Measurements from ENCODE around the gene SMIM33.
"Not testable (repeated sequence)": the region's sequence is repeated elsewhere in the genome, so short reads cannot be mapped to it uniquely, and the experiment has no call there.

SMIM33 gene

DNA sequence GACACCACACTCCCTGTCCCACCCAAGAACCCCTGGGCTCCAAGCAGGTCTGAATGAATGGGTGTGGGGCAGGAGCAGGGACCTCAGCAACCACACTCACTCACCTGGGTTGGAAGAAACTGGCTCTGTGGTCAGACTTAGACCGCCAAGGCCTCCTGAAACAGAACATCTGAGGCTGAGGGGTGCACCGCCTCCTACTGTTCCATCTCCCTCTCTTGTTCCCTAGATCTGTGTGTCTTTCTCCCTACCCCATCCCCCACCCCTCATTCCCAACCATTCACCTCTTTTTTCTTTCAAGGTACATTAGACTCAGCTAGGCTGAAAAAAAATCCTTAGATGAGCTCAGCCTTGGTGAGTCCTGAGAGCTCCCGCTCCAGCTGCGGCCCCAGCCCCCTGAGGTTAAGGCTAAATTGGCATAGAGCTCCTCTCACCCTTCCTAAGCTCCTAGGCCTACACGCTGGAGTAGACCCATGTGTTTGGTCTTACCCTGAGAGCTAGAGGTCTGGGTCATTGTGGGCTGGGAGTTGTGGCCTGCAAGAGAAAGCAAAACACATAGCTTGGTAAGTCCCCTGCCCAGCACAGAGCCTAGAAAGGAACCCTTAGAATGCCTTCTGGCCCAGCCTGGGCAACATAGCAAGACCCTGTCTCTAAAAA lies 13.0 kb upstream of the SMIM33 start:
- no peak for DNase-seq

DNA sequence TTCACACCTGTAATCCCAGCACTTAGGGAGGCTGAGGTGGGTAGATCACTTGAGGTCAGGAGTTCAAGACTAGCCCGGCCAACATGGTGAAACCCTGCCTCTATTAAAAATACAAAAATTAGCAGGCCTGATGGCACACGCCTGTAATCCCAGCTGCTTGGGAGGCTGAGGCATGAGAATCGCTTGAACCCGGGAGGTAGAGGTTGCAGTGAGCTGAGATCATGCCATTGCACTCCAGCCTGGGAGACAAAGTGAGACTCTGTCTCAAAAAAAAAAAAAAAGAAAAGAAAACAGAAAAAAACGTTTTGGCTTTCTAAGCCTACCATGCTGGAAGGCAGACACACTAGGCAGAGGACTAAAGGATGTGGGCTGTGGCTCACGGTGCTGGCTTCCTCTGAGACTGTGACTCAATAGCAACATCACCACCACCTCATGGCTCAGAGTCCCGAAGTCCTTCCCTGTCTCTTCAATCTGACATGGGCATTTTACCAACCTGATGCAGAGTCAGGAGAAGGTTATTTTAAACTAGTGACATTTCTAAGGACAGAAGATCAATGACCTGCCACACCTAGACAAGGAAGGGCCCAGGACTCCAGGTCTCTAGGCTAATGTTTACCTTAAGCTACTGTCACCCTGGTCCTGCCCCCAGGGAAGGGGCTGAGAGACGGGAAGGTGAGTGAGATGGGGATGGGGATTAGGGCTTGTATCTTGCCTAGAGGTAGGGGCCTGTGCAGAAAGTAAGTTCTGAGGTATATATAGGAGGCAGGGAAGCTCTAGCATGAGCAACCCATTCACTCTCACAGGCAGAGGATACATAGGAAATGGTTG lies 12.0 kb upstream of the SMIM33 start:
- DNase-seq = peak; percentile 56 to 81

DNA sequence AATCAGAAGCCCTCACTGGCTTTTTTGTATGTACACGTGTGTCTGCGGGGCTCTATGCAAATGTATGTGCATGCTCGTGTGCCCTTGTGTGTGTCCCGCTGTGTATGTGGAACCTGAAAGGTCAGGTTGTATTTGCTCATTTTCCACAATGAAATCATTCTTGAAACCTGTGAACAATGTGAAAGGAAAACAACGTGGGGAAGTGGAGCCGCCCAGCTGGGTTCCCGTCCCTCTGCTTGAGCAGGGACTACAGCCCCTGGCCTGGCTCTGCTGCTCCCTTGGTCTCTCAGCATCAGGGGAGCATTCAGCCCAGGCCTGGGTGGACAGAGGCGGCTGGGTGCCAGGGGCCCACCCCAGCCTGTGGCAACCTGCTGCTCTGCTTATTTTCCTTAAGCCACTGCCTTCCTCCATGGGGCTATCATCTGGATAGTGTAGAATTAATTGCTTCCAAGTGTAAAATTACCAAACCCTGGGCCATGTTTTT lies 11.3 kb upstream of the SMIM33 start:
- peak in 1 of 2 experiments; percentile 33 for DNase-seq

DNA sequence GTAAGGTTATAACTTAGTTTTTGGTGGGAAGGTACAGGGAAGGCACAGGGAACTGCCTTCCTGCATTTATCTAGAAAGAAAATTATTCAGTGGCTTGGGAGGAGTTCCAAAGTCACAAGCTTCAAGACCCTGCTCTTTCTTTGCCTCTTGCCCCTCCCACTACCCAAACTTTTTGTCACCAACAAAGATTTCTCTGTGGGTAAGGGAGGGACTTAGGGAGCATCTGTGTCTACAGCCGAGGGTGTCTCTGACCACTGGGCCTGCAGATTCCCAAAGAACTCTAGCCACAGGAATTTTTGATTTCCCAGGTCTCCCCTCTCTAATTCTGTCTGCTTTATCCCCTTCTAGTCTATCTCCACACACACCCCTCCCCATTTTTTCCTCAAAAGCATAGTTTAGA lies 10.3 kb upstream of the SMIM33 start:
- no peak for DNase-seq

DNA sequence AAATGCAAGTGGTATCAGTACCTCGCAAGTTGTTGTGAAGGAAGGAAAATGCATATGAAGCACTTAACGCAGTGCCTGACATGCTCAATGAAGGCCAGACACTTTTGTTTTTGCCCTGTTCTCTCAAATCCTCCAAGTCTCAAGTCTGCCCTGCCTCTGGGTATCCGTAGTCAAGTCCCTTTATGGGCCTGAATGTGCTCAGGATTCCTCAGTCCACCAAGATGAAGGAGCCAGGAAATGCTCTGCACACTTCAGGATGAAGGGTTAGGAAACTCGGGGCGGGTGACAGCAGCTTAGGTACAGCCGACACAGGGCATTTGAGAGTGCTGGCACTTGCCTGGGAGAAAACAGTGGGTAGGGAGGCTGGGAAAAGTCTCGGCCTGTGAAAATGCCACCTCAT lies 9.6 kb upstream of the SMIM33 start:
- DNase-seq = no peak

DNA sequence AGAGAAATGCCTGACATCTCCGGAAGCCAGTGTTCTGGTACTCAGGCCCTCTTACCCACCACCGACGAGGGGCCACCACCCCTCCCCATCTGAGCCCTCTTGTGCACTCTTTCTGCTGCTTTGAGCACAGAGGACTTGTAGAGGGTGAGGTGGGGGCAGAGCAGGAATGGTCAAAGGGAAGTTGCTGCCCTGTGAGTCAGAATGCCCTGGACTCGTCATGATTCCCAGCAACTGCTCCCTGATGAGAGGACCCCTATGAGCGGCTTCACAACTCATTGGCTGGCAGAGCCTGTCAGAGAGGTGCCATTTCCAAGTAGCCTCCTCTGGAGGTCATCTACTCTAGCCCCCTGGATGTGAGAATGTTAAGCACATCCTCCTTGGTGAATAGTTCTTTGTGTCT lies 9.1 kb upstream of the SMIM33 start:
- DNase-seq = no peak

DNA sequence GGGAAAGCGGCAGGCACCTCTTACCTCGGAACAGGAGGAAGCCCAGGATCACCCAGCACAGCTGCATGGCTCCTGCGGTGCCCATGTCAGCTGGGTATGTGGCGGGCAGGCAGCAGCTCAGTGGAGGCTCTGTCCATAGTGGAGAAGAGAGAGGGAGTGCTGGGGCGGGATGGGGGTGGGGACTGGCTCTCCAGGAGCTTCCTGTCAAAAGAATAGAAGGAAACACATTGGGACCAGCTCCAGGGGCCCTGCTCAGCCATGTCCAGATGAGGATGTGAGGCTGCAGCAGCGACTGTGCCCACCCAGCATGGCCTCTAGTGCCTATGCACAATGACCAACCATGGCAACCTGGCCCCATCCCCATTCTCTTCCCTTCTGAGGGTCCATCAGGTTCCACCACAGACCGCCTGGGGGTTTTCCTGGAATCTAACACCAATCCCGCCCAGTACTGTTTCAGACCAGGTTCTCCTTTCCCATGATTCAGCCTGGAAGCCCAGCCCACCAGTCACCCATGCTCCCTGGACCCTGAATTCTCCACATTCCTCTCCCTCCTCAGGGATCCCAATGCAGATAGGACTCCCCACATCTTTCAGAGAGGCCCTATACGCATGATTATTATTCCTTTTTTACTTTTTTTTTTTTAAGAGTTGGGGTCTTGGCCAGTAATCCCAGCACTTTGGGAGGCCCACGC lies 8.1 kb upstream of the SMIM33 start, which contains the start of gene ECSCR:
Gene ECSCR (minus strand): TSS at position 158 of the 691 bp plus-strand sequence. CDS start 73 bp downstream, at position 85.
- no peak for DNase-seq

DNA sequence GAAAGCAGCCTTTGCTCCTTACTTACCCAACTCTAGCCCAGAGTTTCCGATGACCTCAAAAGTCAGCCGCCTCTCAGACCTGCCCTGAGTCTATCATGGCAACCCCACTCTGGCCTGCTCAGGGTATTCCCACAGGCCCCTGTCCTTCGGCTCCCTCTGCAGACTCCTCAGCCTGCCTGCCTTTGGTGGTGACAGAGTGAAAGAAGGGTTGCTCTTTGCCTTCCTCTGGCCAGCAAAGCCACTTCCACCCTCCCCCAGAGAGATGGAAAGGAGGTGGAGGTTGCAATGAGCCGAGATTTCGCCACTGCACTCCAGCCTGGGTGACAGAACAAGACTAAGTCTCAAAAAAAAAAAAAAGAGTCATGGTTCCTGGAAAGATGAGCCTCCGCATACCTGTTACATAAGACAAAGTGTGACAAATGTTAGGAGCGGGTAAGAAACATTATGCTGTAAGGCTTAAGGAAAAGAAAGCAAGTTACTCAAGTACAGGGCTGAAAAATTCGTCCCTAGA lies 2.3 kb upstream of the SMIM33 start:
- no peak for DNase-seq

DNA sequence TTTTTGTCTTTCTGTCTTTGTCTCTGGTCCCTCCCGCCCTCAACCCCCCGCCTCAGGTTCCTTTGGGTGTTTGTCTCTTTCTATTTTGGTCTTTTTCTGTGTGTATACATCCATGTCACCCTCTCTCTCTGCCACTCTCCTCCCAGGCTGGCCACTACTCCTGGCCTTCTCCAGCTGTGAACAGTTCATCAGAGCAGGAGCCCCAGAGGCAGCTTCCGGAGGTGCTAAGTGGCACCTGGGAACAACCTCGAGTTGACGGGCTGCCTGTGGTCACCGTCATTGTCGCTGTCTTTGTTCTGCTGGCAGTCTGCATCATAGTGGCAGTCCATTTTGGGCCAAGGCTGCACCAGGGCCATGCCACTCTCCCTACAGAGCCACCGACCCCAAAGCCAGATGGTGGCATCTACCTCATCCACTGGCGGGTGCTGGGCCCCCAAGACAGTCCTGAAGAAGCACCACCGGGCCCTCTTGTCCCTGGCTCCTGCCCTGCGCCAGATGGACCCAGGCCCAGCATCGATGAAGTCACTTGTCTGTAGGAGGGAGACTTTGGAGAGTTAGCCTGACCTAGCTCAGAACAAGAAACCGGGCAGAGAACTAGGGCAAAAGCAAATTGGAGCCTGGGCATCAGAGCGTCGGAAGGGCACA lies 1.7 kb downstream of the SMIM33 start:
- no peak for DNase-seq

DNA sequence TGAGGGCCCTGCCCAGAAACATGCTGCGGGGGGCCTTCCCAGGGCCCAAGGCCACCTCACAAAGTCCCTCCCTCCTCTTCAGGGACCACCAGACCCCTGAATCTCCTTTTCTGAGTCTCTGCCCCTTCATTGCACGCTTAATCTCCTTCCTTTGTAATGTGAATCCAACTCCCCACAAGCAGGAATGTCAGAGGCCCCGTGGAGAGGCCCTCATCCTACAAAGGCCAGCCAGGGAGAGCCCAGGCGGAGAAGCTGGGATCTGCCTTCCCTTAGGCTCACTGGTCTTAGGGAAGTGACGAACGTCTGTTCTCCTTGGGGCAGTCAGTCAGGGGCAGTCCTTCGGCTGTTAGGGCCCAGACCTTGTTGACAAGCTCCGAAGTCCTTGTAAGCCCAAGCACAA lies 2.3 kb downstream of the SMIM33 start:
- DNase-seq = no peak

DNA sequence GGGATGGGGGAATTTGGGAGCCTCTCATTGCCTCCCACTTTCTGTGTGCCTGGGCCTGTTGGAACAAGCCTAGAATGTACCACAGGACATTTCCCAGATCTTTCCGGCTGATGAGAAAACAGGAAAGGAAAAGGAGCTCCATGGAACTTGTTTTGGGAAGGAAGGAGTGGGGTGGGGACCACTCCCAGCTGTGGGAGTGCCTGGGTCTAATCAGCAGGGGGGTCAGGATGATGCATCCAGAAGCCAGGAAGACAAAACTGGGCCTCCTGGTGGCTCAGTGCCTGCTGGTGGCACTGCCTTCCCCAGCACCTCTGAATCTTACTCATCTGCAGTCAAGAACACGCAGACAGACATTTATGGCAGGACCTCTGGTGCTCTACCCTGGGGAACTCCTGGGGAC lies 2.8 kb downstream of the SMIM33 start:
- DNase-seq = no peak

DNA sequence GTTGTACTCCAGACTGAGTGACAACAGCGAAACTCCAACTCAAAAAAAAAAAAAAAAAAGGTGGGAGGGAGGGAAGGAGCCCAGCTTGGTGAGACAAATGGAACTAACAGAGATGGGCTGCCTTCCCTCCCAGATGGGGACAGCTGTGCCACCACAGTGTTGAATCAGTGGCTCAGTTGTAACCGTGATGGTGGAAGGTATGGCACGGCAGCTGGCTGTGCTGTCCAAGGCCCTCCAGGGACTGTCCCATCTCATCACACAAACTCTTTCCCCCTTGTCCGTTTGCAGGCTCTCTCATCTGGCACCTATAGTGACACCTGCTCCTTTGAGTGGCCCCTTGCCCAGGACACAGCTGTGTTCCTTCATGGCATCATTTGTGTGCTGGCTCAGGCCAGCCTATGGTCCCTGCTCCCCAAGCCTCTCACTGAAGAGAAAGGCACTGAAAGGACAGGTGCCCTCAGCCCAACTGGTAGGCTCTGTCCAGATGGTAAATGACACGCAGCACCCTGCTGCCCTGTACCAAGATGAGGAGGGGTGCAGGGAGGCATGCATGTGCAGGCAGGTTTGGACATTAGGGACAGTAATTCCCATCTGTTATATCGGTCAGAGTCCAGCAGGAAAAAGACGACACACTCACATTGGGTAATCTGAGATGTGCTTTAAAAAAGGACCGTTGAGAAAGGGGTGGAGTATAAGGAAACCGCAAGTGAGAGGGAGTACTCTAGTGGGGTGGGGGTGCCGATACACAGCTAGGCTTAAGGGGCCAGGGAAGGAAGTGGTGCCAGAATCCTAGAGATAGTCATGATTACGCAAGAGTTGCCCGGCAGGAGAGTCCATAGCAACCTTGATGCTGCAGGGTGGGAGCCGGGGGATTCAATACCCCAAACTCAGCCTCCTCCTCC lies 4.3 kb downstream of the SMIM33 start:
- no peak for DNase-seq

DNA sequence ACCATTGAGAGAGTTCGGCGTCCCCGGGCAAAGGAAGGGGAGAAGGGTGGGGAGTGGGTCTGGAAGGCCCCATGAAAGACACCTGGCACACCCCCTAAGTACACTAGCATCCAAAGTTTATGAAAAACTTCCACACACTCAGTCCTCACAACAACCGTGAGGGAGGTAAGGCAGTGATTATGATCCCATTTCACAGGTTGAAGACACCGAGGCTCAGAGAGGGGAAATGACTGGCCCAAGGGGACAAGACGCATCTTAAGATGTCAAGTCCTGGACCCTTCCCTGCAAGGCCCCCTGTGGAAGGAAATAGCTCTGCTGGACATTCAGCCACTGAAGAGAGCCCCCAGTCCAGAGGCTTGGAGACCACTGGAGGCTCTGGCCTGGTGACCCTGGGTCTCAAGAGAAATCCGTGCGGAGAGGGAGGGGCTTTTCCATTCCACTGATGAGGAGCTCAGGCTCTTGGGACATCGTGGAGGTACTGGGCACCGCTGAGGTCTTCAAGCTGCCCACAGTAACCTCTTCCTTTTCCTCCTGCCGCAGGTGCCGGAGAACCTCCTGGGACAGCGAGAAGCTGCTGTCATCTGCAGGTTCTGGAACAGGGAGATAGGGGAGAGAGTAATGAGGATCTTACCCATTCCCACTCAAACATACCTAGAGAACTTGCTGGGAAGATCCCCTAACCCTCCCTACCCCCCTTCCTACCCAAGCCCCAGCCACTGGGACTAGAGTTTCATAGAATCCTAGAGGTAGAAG lies 5.2 kb downstream of the SMIM33 start:
- no peak for DNase-seq

DNA sequence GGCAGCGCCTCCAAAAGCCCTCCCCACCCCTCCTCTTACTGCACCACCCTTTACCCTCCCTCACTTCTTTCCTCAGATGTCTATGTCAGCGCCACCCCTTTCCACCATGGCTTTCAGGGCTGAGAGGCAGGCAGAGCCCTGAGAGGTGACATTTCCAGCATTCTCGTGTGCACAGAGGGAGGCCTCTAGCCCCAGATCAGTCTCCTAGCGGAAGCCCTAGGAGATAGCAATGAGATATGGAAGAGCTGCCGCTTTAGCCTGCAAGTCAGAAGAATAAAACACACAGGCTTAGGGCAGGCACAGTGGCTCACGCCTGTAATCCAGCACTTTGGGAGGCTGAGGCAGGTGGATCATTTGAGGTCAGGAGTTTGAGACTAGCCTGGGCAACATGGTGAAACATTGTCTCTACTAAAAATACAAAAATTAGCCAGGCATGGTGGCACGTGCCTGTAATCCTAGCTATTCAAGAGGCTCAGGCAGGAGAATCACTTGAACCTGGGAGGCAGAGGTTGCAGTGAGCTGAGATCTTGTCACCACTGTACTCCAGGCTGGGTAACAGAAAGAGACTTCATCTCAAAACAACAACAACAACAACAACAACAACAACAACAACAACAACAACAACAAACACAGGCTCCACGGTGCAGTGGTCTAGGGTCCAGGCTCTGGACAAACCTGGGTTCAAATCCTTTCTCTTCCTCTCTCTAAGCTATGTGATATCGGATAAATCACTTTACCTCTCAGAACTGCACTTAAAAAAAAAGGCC lies 8.0 kb downstream of the SMIM33 start:
- not testable (repeated sequence) for DNase-seq

DNA sequence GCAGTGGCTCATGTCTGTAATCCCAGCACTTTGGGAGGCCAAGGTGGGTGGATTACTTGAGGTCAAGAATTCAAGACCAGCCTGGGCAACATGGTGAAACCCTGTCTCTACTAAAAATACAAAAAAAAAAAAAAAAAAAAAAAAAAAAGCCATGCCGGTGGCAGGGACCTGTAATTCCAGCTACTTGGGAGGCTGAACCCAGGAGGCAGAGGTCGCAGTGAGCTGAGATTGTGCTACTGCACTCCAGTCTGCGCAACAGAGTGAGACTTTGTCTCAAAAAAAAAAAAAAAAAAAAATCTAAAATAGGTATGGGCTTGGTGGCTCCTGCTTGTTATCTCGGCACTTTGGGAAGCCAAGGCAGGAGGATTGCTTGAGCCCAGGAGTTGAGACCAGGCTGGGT lies 8.9 kb downstream of the SMIM33 start:
- DNase-seq = not testable (repeated sequence)

DNA sequence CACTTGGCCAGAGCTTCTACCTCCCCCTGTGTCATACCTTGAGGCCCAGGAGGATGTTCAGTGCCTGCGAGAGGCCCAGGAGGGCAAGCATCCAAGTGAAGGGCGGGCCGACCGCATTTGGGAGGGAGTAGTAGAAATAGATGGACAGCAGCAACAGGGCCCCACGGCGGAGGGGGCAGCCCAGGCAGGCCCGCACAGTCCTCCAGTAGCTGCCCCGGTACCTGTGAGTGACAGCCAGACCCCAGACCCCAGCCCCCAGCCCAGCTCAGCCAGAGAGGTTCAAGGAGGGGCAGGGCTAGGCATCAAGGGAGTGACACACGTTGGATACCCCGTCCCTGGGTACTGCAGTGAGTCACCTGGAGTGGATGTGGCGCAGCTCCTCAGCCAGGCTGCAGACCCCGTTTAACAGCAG lies 10.3 kb downstream of the SMIM33 start:
- peak in 1 of 2 experiments; percentile 48 for DNase-seq

DNA sequence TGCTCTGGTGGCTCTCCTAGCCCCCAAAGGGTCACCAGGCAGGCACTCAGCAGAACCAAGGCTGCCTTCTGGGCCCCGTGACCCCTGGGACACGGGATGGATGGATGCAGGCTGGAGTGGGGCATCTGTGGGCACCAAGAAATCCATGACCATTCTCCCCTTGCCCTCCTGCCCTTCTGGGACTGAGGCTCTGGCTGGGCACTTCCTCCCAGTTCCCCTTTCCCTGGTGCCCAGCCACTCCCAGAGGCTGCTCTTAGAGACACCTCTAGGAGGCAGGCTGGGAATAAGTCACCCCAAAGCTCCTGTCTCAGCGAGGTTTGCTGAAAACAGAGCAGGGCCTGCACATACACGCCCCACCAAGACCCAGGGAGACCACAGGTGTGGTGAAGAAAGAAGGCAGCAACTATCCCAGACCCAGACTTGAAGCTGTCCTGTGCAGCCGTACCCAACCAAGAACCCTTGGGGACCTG lies 10.8 kb downstream of the SMIM33 start:
- no peak for DNase-seq

DNA sequence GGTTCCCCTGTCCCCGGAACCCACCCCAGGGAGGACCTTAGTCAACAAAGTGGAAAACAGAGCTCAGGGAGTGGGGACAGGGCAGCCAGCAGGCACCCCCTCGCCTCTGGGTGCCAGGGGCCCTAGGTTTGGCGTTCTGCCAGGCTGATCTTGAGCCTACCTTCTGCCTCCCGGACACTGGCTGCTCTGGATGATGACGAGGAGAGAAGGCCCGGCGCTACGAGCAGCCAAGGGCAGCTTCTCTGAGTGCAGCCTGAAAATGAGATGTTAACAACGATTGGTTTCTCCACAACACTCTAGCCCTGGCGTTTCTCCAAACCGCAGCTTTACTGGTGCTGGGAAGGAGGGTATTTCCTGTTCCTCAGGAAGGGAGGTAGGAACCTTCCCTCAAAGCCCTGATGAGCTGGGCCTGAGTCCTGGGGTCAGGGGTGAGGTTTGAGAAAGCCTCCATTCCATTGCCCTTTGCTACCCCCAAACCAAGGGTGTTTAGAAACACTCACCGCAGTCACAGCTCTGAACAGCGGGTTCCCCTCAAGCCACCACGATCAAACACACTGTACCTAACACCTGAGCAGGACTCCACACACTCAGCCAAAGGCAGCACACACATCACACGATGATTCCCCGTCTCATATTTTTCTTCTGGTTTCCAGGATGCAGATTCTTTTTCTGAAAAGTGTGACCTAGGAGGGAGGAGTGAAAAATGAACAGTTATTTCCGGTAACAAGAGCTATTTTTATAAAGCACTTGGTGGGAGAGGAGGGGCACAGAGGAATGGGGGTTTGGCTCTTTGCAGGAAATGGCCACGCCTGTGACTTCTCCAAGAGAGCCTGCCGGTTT lies 11.5 kb downstream of the SMIM33 start, which contains the start of gene STING1:
Gene STING1 (minus strand): TSS at position 709 of the 840 bp plus-strand sequence. CDS start 1,054 bp downstream, outside the sequence.
- DNase-seq = peak; percentile 43

DNA sequence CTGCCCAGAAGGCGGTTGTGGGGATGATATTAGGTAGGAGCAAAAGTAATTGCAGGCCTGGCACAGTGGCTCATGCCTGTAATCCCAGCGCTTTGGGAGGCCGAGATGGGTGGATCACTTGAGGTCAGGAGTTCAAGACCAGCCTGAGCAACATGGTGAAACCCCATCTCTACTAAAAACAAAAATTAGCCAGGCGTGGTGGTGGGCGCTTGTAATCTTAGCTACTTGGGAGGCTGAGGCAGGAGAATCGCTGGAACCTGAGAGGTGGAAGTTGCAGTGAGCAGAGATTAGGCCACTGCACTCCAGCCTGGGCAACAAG lies 12.0 kb downstream of the SMIM33 start:
- not testable (repeated sequence) for DNase-seq

Data from stimulated activated CD4-positive, alpha-beta T cell treated with anti-CD3 and anti-CD28 coated beads, Interleukin-4, amount 100 ng/mL, for 4 hours (primary cell).